MCF 10A (cell line): ENCODE measurements around the gene TMEM203. TPM values are rescaled to one million over a fixed set of nuclear protein-coding genes. Genes with fewer than 3 reads are reported as not detected.

Source experiments
- BruUV-seq: library from RNA; stranded (reverse); fragments of 400-500 nt; replicated peaks from 2 replicates; lab custom pipeline; 2021; lab: Mats Ljungman, UMichigan
- CTCF ChIA-PET: fragments of 300-600 bp; sonication (Branson Sonifier 250); formaldehyde crosslinking; extraction: SDS; loops from one replicate; lab custom pipeline; 2021; ENCODE audit warnings: antibody characterized with exemption, inconsistent platforms; lab: Yijun Ruan, JAX
- POLR2A ChIA-PET: fragments of 300-600, 350-650 bp; sonication (Branson Sonifier 250); formaldehyde crosslinking; extraction: SDS; loops from one replicate; lab custom pipeline; 2020; ENCODE audit warnings: antibody characterized with exemption, inconsistent platforms; lab: Yijun Ruan, JAX
- DNase-seq: peaks from one replicate; pipeline ENCODE4 v3.0.0-alpha.2; 2018; ENCODE audit not compliant: unreplicated experiment
- H3K27ac Mint-ChIP-seq: one replicate; pipeline ENCODE4 v1.8.0; 2022; ENCODE audit warnings: mild to moderate bottlenecking, low read depth, mixed read lengths; ENCODE audit not compliant: unreplicated experiment
- H3K27me3 Mint-ChIP-seq: one replicate; pipeline ENCODE4 v1.8.0; 2022; ENCODE audit warnings: mixed read lengths; ENCODE audit not compliant: insufficient read depth, unreplicated experiment
- H3K36me3 Mint-ChIP-seq: one replicate; pipeline ENCODE4 v1.8.0; 2022; ENCODE audit warnings: mild to moderate bottlenecking, moderate library complexity, mixed read lengths; ENCODE audit not compliant: insufficient read depth, unreplicated experiment
- H3K4me1 Mint-ChIP-seq: one replicate; pipeline ENCODE4 v1.8.0; 2022; ENCODE audit warnings: mixed read lengths; ENCODE audit not compliant: insufficient read depth, unreplicated experiment
- H3K4me3 Mint-ChIP-seq: one replicate; pipeline ENCODE4 v1.8.0; 2022; ENCODE audit warnings: mild to moderate bottlenecking, moderate library complexity, mixed read lengths; ENCODE audit not compliant: unreplicated experiment
- H3K9me3 Mint-ChIP-seq: one replicate; pipeline ENCODE4 v1.8.0; 2022; ENCODE audit warnings: mixed read lengths; ENCODE audit not compliant: unreplicated experiment
- CTCF ChIP-seq: fragments of 200-600 bp; IDR thresholded peaks from one replicate; pipeline ENCODE4 v1.8.0; 2022; ENCODE audit warnings: antibody characterized with exemption, mild to moderate bottlenecking; ENCODE audit not compliant: unreplicated experiment
- intact Hi-C: fragments of 100-400 bp; cut with micrococcal nuclease; formaldehyde crosslinking; loops from 2 replicates; pipeline ENCODE4 v1.14.1; 2022
- total RNA-seq: library from RNA; stranded (reverse); gene quantifications from 2 replicates; pipeline ENCODE4 v1.2.3, GENCODE V29; 2022

Gene TMEM203
- total RNA-seq, 1 experiment from 2014 or later, result 31.4 TPM

- intact Hi-C loops, result no loop called here
- Mint-ChIP-seq H3K4me3 (peak overlapping the region; percentile 76), H3K36me3 (peaks cover 8% of the 10 kb centered on the region), H3K27ac (no peak overlapping the region), H3K9me3 (no peaks in the 10 kb centered on the region), H3K4me1 (peaks cover 18% of the 10 kb centered on the region), H3K27me3 (no peaks in the 10 kb centered on the region)
- no peak for TF ChIP-seq CTCF
- DNase-seq, result peak; percentile 53
- POLR2A ChIA-PET, result interaction anchor here (0.6 to 3.6 kb wide), 6 partner anchors 10 to 425 kb away, joined by 3 to 43 read pairs (median 10); partner anchors contain the start of genes ANAPC2, CYSRT1, RNF224 and SSNA1
- CTCF ChIA-PET, result interaction anchor here (0.5 to 1.3 kb wide), 6 partner anchors 25 to 138 kb away, joined by 3 to 7 read pairs (median 3); no protein-coding TSS in a partner anchor
- BruUV-seq, result no TSS peak
Measured at GRCh38 chr9:137198051-137198901, 7.2 kb downstream of the TMEM203 start.

- Mint-ChIP-seq H3K4me1 (peaks cover 18% of the 10 kb centered on the region), H3K4me3 (peak overlapping the region; percentile 36), H3K36me3 (peaks cover 10% of the 10 kb centered on the region), H3K9me3 (no peaks in the 10 kb centered on the region), H3K27ac (no peak overlapping the region), H3K27me3 (no peaks in the 10 kb centered on the region)
- ChIA-PET POLR2A (interaction anchor here (0.5 to 2.1 kb wide), 7 partner anchors 9 to 149 kb away, joined by 3 to 13 read pairs (median 3); partner anchors contain the start of genes NDOR1, TMEM203 and TUBB4B), CTCF (interaction anchor here (0.6 to 1.1 kb wide), 5 partner anchors 23 to 1073 kb away, joined by 3 to 5 read pairs (median 3); partner anchors contain the start of gene RNF224)
- no TSS peak for BruUV-seq
- DNase-seq, result no peak
- intact Hi-C loops, result no loop called here
- TF ChIP-seq CTCF, result no peak
Measured at GRCh38 chr9:137195525-137196220, 9.8 kb downstream of the TMEM203 start.

- H3K4me3 Mint-ChIP-seq, result peak overlapping the region; percentile 36
- H3K36me3 Mint-ChIP-seq, result peaks cover 12% of the 10 kb centered on the region
- no peak overlapping the region for H3K27ac Mint-ChIP-seq
- H3K27me3 Mint-ChIP-seq, result no peaks in the 10 kb centered on the region
- peak; percentile 54 for DNase-seq
- BruUV-seq, result no TSS peak
- H3K9me3 Mint-ChIP-seq, result no peaks in the 10 kb centered on the region
- no peak for TF ChIP-seq CTCF
- intact Hi-C loops, result no loop called here
- ChIA-PET CTCF (interaction anchor here (0.6 to 1.1 kb wide), 4 partner anchors 24 to 386 kb away, joined by 3 to 6 read pairs (median 4); partner anchors contain the start of gene RNF224), POLR2A (interaction anchor here (0.5 to 2.1 kb wide), 10 partner anchors 10 to 150 kb away, joined by 3 to 13 read pairs (median 3); partner anchors contain the start of genes NDOR1, RNF224, TMEM203 and TUBB4B)
- peaks cover 18% of the 10 kb centered on the region for H3K4me1 Mint-ChIP-seq
Measured at GRCh38 chr9:137194909-137195308, 10.5 kb downstream of the TMEM203 start.
